CD4-positive, alpha-beta memory T cell (primary cell): Measurements from ENCODE around the gene RNF215. TPM values are rescaled to one million over a fixed set of nuclear protein-coding genes. Genes with fewer than 3 reads are reported as not detected.
A peak's percentile ranks its signal among the peaks of the same experiment; 100 is the strongest.

Experiments used
- CTCF ChIA-PET: fragments of 350-600 bp; sonication (Branson Sonifier 250); formaldehyde crosslinking; loops from one replicate; lab custom pipeline; 2021; ENCODE audit warnings: inconsistent platforms; ENCODE audit not compliant: partially characterized antibody; lab: Charles Lee
- POLR2A ChIA-PET: fragments of 350-600 bp; sonication (Branson Sonifier 250); formaldehyde crosslinking; loops from one replicate; lab custom pipeline; 2021; ENCODE audit not compliant: partially characterized antibody; lab: Charles Lee
- DNase-seq, 5 donors: peaks; one replicate each; pipeline versions ENCODE4 v3.0.0 to v3.0.0-alpha.2; 2020 to 2022; ENCODE audit warnings: mixed read lengths in 1 of 5
- H3K27ac ChIP-seq: one replicate; pipeline ENCODE4 v1.7.0; 2013; ENCODE audit warnings: low read depth, low read length
- H3K27me3 ChIP-seq: 2 replicates; pipeline ENCODE4 v1.7.0; 2013; ENCODE audit warnings: mild to moderate bottlenecking, low read length, moderate library complexity; ENCODE audit not compliant: insufficient read depth
- H3K36me3 ChIP-seq: 2 replicates; pipeline ENCODE4 v1.7.0; 2013; ENCODE audit warnings: mild to moderate bottlenecking, low read length, moderate library complexity; ENCODE audit not compliant: insufficient read depth
- H3K4me1 ChIP-seq: 2 replicates; pipeline ENCODE4 v1.7.0; 2013; ENCODE audit warnings: mild to moderate bottlenecking, low read length, moderate library complexity; ENCODE audit not compliant: insufficient read depth
- H3K4me3 ChIP-seq, 2 donors: one replicate each; pipeline ENCODE4 v1.7.0; 2013; ENCODE audit warnings: low read length in 2 of 2, mild to moderate bottlenecking in 1 of 2
- H3K9me3 ChIP-seq, 2 donors: one replicate each; pipeline ENCODE4 v1.7.0; 2013; ENCODE audit warnings: low read length in 2 of 2, control low read depth in 1 of 2; ENCODE audit not compliant: control insufficient read depth in 1 of 2
- H3K27ac Mint-ChIP-seq, 7 donors: one replicate each; pipeline ENCODE4 v1.8.0; 2020 to 2021; ENCODE audit warnings: mixed read lengths in 7 of 7, mild to moderate bottlenecking in 6 of 7, inconsistent platforms in 3 of 7, moderate library complexity in 3 of 7
- H3K27me3 Mint-ChIP-seq, 2 donors: one replicate each; pipeline ENCODE4 v1.8.0; 2020 to 2021; ENCODE audit warnings: mixed read lengths in 2 of 2
- H3K36me3 Mint-ChIP-seq, 2 donors: one replicate each; pipeline ENCODE4 v1.8.0; 2020 to 2021; ENCODE audit warnings: mixed read lengths in 2 of 2, inconsistent platforms in 1 of 2, mild to moderate bottlenecking in 1 of 2
- H3K4me1 Mint-ChIP-seq, 4 donors: one replicate each; pipeline ENCODE4 v1.8.0; 2020 to 2021; ENCODE audit warnings: mixed read lengths in 4 of 4, mild to moderate bottlenecking in 1 of 4
- H3K4me3 Mint-ChIP-seq, 8 donors: one replicate each; pipeline ENCODE4 v1.8.0; 2020 to 2021; ENCODE audit warnings: mixed read lengths in 8 of 8, mild to moderate bottlenecking in 7 of 8, moderate library complexity in 6 of 8, inconsistent platforms in 3 of 8
- H3K9me3 Mint-ChIP-seq, 8 donors: one replicate each; pipeline ENCODE4 v1.8.0; 2020 to 2021; ENCODE audit warnings: mixed read lengths in 8 of 8, mild to moderate bottlenecking in 5 of 8, inconsistent platforms in 3 of 8, moderate library complexity in 1 of 8
- intact Hi-C: fragments of 100-400 bp; cut with micrococcal nuclease; formaldehyde crosslinking; loops from one replicate; pipeline ENCODE4 v1.15.1; 2023
- polyA plus RNA-seq, 2 donors: library from polyadenylated mRNA; unstranded; fragments of 300-500 nt; fragmentation: Illumina TruSeq; gene quantifications; one replicate each; pipeline ENCODE4 v1.2.3, GENCODE V29; 2021
- total RNA-seq, 2 experiments: library from RNA; stranded (reverse); gene quantifications; one replicate each; pipeline ENCODE4 v1.2.3, GENCODE V29; 2021

RNF215 gene
- total and polyA plus RNA-seq, 4 experiments from 2014 or later, result 0.29 to 6.6 (median 3.3) TPM

- Histone ChIP-seq H3K4me1 (peaks cover 7% of the 10 kb centered on the region), H3K27me3 (no peaks in the 10 kb centered on the region), H3K36me3 (peaks cover 12% of the 10 kb centered on the region), H3K27ac (no peak overlapping the region), H3K9me3 (no peaks in the 10 kb centered on the region), H3K4me3 (no peak overlapping the region)
- CTCF ChIA-PET, result interaction anchor here (0.9 to 4.5 kb wide), 7 partner anchors 8 to 126 kb away, joined by 3 to 34 read pairs (median 5); partner anchors contain the start of gene MTFP1
- Mint-ChIP-seq H3K27me3 (no peaks in the 10 kb centered on the region), H3K4me3 (peak overlapping the region in 1 of 8 donors; percentile 55), H3K36me3 (peaks cover 34 to 49% of the 10 kb centered on the region in 2 donors), H3K27ac (peak overlapping the region; percentile 44 to 94 (median 59)), H3K9me3 (no peaks in the 10 kb centered on the region), H3K4me1 (peaks cover 9 to 20% (median 14%) of the 10 kb centered on the region in 4 donors)
- intact Hi-C loops, result no loop called here
- POLR2A ChIA-PET, result interaction anchor here (1.0 to 6.1 kb wide), 6 partner anchors 9 to 22 kb away, joined by 3 to 55 read pairs (median 4); partner anchors contain the start of genes MTFP1 and SEC14L2
- DNase-seq, result no peak
Measured at GRCh38 chr22:30413745-30414524, 26.7 kb upstream of the RNF215 start.

DNA sequence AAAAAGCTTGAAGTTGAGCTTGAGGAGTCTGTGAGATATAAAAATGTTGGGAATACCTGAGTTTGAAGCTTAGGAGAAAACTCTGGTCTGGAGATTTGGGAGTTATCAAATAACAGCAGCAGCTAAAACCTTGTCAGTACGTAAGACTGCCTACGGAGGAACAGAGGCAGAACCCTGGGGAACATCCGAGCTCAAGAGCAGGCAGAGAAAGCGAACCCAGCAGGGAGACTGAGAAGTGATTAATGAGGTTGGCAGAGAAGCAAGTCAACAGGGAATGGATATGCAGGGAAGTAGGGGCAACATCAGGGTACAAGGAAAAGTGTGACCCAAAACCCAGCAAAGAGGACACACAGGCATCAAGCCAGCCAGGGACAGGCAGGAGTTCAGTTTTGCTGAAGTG lies 25.8 kb upstream of the RNF215 start:
- peaks cover 9 to 20% (median 14%) of the 10 kb centered on the region in 4 donors for H3K4me1 Mint-ChIP-seq
- no peaks in the 10 kb centered on the region for H3K9me3 Mint-ChIP-seq
- H3K9me3 ChIP-seq, result no peaks in the 10 kb centered on the region
- intact Hi-C loops, result no loop called here
- no peaks in the 10 kb centered on the region for H3K27me3 Mint-ChIP-seq
- peaks cover 7% of the 10 kb centered on the region for H3K4me1 ChIP-seq
- no peak overlapping the region for H3K4me3 ChIP-seq
- peak overlapping the region in 2 of 8 donors; percentile 30 to 35 for H3K4me3 Mint-ChIP-seq
- peak overlapping the region in 5 of 7 donors; percentile 38 to 94 (median 79) for H3K27ac Mint-ChIP-seq
- DNase-seq, result no peak
- CTCF ChIA-PET, result interaction anchor here (0.9 to 4.5 kb wide), 5 partner anchors 9 to 73 kb away, joined by 4 to 34 read pairs (median 5); partner anchors contain the start of gene MTFP1
- H3K27me3 ChIP-seq, result no peaks in the 10 kb centered on the region
- peaks cover 30 to 43% of the 10 kb centered on the region in 2 donors for H3K36me3 Mint-ChIP-seq
- no peak overlapping the region for H3K27ac ChIP-seq
- POLR2A ChIA-PET, result interaction anchor here (6.1 kb wide), 1 partner anchor 10 kb away, joined by 55 read pairs; no protein-coding TSS in a partner anchor
- peaks cover 12% of the 10 kb centered on the region for H3K36me3 ChIP-seq

DNA sequence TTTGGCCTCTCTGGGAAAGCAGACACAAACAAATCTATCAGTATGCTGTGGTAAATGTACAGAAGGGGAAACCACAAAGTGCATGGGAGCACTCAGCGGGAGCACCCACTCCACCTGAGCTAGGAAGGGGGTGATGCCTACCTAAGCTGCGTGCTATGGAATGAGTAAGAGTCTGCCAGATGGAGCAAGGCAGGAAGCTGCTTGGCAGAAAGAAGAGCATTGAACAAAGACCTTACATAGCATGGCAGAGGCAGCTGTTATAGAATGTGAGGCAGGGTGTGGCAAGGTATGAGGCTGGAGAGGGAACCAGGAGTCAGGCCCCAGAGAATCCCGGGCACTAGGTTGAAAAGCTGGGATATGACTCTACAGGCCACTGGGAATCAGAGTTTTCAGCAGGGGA lies 24.6 kb upstream of the RNF215 start:
- peaks cover 18 to 33% of the 10 kb centered on the region in 2 donors for H3K36me3 Mint-ChIP-seq
- H3K27ac Mint-ChIP-seq, result peak overlapping the region in 3 of 7 donors; percentile 64 to 77 (median 75)
- H3K4me1 Mint-ChIP-seq, result peaks cover 9 to 20% (median 14%) of the 10 kb centered on the region in 4 donors
- Histone ChIP-seq H3K4me1 (peaks cover 7% of the 10 kb centered on the region), H3K27me3 (no peaks in the 10 kb centered on the region), H3K27ac (no peak overlapping the region), H3K9me3 (no peaks in the 10 kb centered on the region), H3K4me3 (no peak overlapping the region), H3K36me3 (peaks cover 16% of the 10 kb centered on the region)
- ChIA-PET CTCF (interaction anchor here (1.2 to 4.5 kb wide), 3 partner anchors 13 to 24 kb away, joined by 3 to 34 read pairs (median 5); partner anchors contain the start of genes MTFP1 and RNF215), POLR2A (interaction anchor here (1.8 to 6.1 kb wide), 2 partner anchors 11 to 14 kb away, joined by 15 to 55 read pairs; partner anchors contain the start of gene SEC14L2)
- H3K4me3 Mint-ChIP-seq, result peak overlapping the region in 1 of 8 donors; percentile 23
- no peaks in the 10 kb centered on the region for H3K9me3 Mint-ChIP-seq
- DNase-seq, result no peak
- H3K27me3 Mint-ChIP-seq, result no peaks in the 10 kb centered on the region
- intact Hi-C loops, result no loop called here

GRCh38 chr22:30408388-30409102 lies 21.3 kb upstream of the RNF215 start:
- Mint-ChIP-seq H3K4me1 (peaks cover 5 to 8% (median 7%) of the 10 kb centered on the region in 4 donors), H3K27ac (peak overlapping the region in 2 of 7 donors; percentile 36 to 41), H3K27me3 (no peaks in the 10 kb centered on the region), H3K4me3 (no peak overlapping the region), H3K36me3 (peaks cover 5 to 18% of the 10 kb centered on the region in 2 donors), H3K9me3 (no peaks in the 10 kb centered on the region)
- POLR2A ChIA-PET, result interaction anchor here (1.0 to 1.3 kb wide), 2 partner anchors 10 to 15 kb away, joined by 3 to 7 read pairs; no protein-coding TSS in a partner anchor
- no peak for DNase-seq
- no peak overlapping the region for H3K27ac ChIP-seq
- CTCF ChIA-PET, result interaction anchor here (0.7 kb wide), 1 partner anchor 21 kb away, joined by 3 read pairs; the partner anchor contains the start of gene RNF215
- intact Hi-C loops, result no loop called here
- no peaks in the 10 kb centered on the region for H3K27me3 ChIP-seq
- peaks cover 4% of the 10 kb centered on the region for H3K36me3 ChIP-seq
- H3K4me1 ChIP-seq, result no peaks in the 10 kb centered on the region
- no peak overlapping the region for H3K4me3 ChIP-seq
- no peaks in the 10 kb centered on the region for H3K9me3 ChIP-seq

DNA sequence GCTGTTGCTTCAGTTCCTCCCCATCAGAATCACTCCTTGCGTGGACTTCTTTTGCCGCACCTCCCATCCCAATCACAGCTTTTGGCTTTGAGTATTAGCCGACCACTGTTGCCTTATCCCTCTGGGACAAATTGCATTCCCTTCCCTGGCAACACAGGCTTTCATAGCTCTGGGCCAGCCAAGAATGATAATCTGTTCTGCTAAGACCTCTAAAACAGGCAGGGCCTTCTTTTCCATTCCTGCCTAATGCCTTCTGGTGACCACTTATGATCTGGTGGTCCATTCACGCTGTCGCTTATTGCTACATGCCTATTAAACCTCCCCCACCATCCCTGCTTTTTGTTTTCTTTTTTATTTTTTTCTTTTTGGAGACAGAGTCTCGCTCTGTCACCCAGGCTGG lies 19.2 kb upstream of the RNF215 start:
- POLR2A ChIA-PET, result interaction anchor here (0.6 to 1.4 kb wide), 2 partner anchors 10 to 18 kb away, joined by 3 to 5 read pairs; partner anchors contain the start of gene SEC14L2
- H3K27me3 Mint-ChIP-seq, result no peaks in the 10 kb centered on the region
- Histone ChIP-seq H3K9me3 (no peaks in the 10 kb centered on the region), H3K4me1 (no peaks in the 10 kb centered on the region), H3K4me3 (no peak overlapping the region), H3K27me3 (no peaks in the 10 kb centered on the region), H3K36me3 (peaks cover 4% of the 10 kb centered on the region), H3K27ac (no peak overlapping the region)
- H3K27ac Mint-ChIP-seq, result peak overlapping the region in 1 of 7 donors; percentile 60
- peaks cover 0 to 11% of the 10 kb centered on the region in 2 donors for H3K36me3 Mint-ChIP-seq
- no peaks in the 10 kb centered on the region for H3K9me3 Mint-ChIP-seq
- no peaks in the 10 kb centered on the region for H3K4me1 Mint-ChIP-seq
- H3K4me3 Mint-ChIP-seq, result no peak overlapping the region
- CTCF ChIA-PET, result interaction anchor here (1.3 to 1.7 kb wide), 2 partner anchors 13 to 15 kb away, joined by 4 to 5 read pairs; no protein-coding TSS in a partner anchor
- no peak for DNase-seq
- intact Hi-C loops, result no loop called here

GRCh38 chr22:30405731-30406130 lies 18.5 kb upstream of the RNF215 start:
- H3K4me1 ChIP-seq, result no peaks in the 10 kb centered on the region
- no peak for DNase-seq
- POLR2A ChIA-PET, result interaction anchor here (0.6 to 1.4 kb wide), 3 partner anchors 18 to 196 kb away, joined by 3 to 5 read pairs (median 3); no protein-coding TSS in a partner anchor
- no peaks in the 10 kb centered on the region for H3K9me3 Mint-ChIP-seq
- peak overlapping the region in 2 of 7 donors; percentile 29 to 30 for H3K27ac Mint-ChIP-seq
- H3K4me3 ChIP-seq, result no peak overlapping the region
- intact Hi-C loops, result no loop called here
- H3K27me3 Mint-ChIP-seq, result no peaks in the 10 kb centered on the region
- no peaks in the 10 kb centered on the region for H3K4me1 Mint-ChIP-seq
- H3K4me3 Mint-ChIP-seq, result no peak overlapping the region
- no peaks in the 10 kb centered on the region for H3K27me3 ChIP-seq
- peaks cover 0 to 9% of the 10 kb centered on the region in 2 donors for H3K36me3 Mint-ChIP-seq
- CTCF ChIA-PET, result interaction anchor here (0.6 to 1.7 kb wide), 3 partner anchors 9 to 14 kb away, joined by 3 to 5 read pairs (median 4); partner anchors contain the start of gene SEC14L2
- no peaks in the 10 kb centered on the region for H3K9me3 ChIP-seq
- H3K36me3 ChIP-seq, result peaks cover 4% of the 10 kb centered on the region
- no peak overlapping the region for H3K27ac ChIP-seq
